ENCODE measurements around the gene SMARCD2.

DNA sequence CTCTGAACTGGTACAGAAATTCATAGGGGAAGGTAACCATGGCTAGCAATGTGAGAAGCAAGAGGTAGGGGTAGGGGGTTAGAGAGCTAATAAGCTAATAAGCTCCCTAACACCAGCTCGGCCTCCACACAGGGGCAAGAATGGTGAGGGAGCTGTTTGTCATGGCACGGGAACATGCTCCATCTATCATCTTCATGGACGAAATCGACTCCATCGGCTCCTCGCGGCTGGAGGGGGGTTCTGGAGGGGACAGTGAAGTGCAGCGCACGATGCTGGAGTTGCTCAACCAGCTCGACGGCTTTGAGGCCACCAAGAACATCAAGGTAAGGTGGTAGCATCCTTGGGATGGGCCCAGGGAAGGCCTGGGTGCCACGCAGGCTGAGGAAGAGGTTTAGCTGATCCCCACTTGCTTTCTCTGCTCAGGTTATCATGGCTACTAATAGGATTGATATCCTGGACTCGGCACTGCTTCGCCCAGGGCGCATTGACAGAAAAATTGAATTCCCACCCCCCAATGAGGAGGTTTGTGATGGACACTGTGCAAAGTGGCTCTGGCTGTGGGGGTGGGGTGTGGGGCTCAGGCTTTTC is 11.5 kb downstream of the SMARCD2 start:
- TF ChIP-seq POLR2A (IDR thresholded peaks at IDR 0.05; ENCODE audit: low read length) (no peak), GATA1 (IDR thresholded peaks at IDR 0.05; ENCODE audit: low read depth, low read length) (no peak)

Measured in erythroblast (primary cell).